ENCODE measurements around the gene CCS.

Gene CCS

GRCh38 chr11:66626926-66627325 lies 33.9 kb downstream of the CCS start:
- TF ChIP-seq EGR1 (IDR thresholded peaks at IDR 0.05) (no peak), USF1 (IDR thresholded peaks at IDR 0.05) (no peak), MAX (IDR thresholded peaks at IDR 0.05) (no peak), NFIC (IDR thresholded peaks at IDR 0.05) (no peak), YY1 (IDR thresholded peaks at IDR 0.05; ENCODE audit: low read depth) (no peak), CEBPB (IDR thresholded peaks at IDR 0.05) (no peak), CREB1 (IDR thresholded peaks at IDR 0.05; ENCODE audit: low read depth) (no peak), FOXM1 (IDR thresholded peaks at IDR 0.05; ENCODE audit: borderline replicate concordance, low read depth) (no peak), TEAD4 (IDR thresholded peaks at IDR 0.05) (no peak), TCF12 (IDR thresholded peaks at IDR 0.05; ENCODE audit: low read depth) (no peak), RAD21 (IDR thresholded peaks at IDR 0.05; ENCODE audit: low read depth) (no peak), REST (IDR thresholded peaks at IDR 0.05; ENCODE audit: low read depth) (no peak), ZBTB7A (IDR thresholded peaks at IDR 0.05; ENCODE audit: low read depth) (no peak), TAF1 (IDR thresholded peaks at IDR 0.05; ENCODE audit: low read depth) (no peak), EP300 (IDR thresholded peaks at IDR 0.05; ENCODE audit: borderline replicate concordance) (no peak)

- TF ChIP-seq REST (IDR thresholded peaks at IDR 0.05; ENCODE audit: low read depth), result no peak
- no peak for TF ChIP-seq TAF1 (IDR thresholded peaks at IDR 0.05; ENCODE audit: low read depth)
- TF ChIP-seq CREB1 (IDR thresholded peaks at IDR 0.05; ENCODE audit: low read depth), result no peak
- TF ChIP-seq YY1 (IDR thresholded peaks at IDR 0.05; ENCODE audit: low read depth), result no peak
- TF ChIP-seq ZBTB7A (IDR thresholded peaks at IDR 0.05; ENCODE audit: low read depth), result no peak
- no peak for TF ChIP-seq CEBPB (IDR thresholded peaks at IDR 0.05)
- no peak for TF ChIP-seq FOXM1 (IDR thresholded peaks at IDR 0.05; ENCODE audit: borderline replicate concordance, low read depth)
- no peak for TF ChIP-seq RAD21 (IDR thresholded peaks at IDR 0.05; ENCODE audit: low read depth)
- no peak for TF ChIP-seq NFIC (IDR thresholded peaks at IDR 0.05)
- TF ChIP-seq TCF12 (IDR thresholded peaks at IDR 0.05; ENCODE audit: low read depth), result no peak
- no peak for TF ChIP-seq EP300 (IDR thresholded peaks at IDR 0.05; ENCODE audit: borderline replicate concordance)
- no peak for TF ChIP-seq TEAD4 (IDR thresholded peaks at IDR 0.05)
- TF ChIP-seq USF1 (IDR thresholded peaks at IDR 0.05), result no peak
- no peak for TF ChIP-seq MAX (IDR thresholded peaks at IDR 0.05)
Measured at GRCh38 chr11:66628061-66628603, 35.1 kb downstream of the CCS start.

- no peak for TF ChIP-seq RAD21 (IDR thresholded peaks at IDR 0.05; ENCODE audit: low read depth)
- no peak for TF ChIP-seq FOXM1 (IDR thresholded peaks at IDR 0.05; ENCODE audit: borderline replicate concordance, low read depth)
- no peak for TF ChIP-seq YY1 (IDR thresholded peaks at IDR 0.05; ENCODE audit: low read depth)
- TF ChIP-seq NFIC (IDR thresholded peaks at IDR 0.05), result no peak
- TF ChIP-seq EP300 (IDR thresholded peaks at IDR 0.05; ENCODE audit: borderline replicate concordance), result no peak
- TF ChIP-seq CREB1 (IDR thresholded peaks at IDR 0.05; ENCODE audit: low read depth), result no peak
Measured at GRCh38 chr11:66629356-66629755, 36.4 kb downstream of the CCS start.

GRCh38 chr11:66631883-66632282 lies 38.9 kb downstream of the CCS start:
- TF ChIP-seq USF1 (IDR thresholded peaks at IDR 0.05) (no peak), TCF12 (IDR thresholded peaks at IDR 0.05; ENCODE audit: low read depth) (no peak), REST (IDR thresholded peaks at IDR 0.05; ENCODE audit: low read depth) (no peak), FOXM1 (IDR thresholded peaks at IDR 0.05; ENCODE audit: borderline replicate concordance, low read depth) (no peak), YY1 (IDR thresholded peaks at IDR 0.05; ENCODE audit: low read depth) (no peak), EGR1 (IDR thresholded peaks at IDR 0.05) (no peak), TEAD4 (IDR thresholded peaks at IDR 0.05) (no peak), EP300 (IDR thresholded peaks at IDR 0.05; ENCODE audit: borderline replicate concordance) (no peak), ZBTB7A (IDR thresholded peaks at IDR 0.05; ENCODE audit: low read depth) (no peak), TAF1 (IDR thresholded peaks at IDR 0.05; ENCODE audit: low read depth) (no peak), MAX (IDR thresholded peaks at IDR 0.05) (no peak), CEBPB (IDR thresholded peaks at IDR 0.05) (no peak), NFIC (IDR thresholded peaks at IDR 0.05) (no peak), CREB1 (IDR thresholded peaks at IDR 0.05; ENCODE audit: low read depth) (no peak)
